DOHH2 (cell line): Measurements from ENCODE around the gene TNFRSF11A.

Source experiments
- H3F3A ChIP-seq: fragments of 200-600 bp; sonication (generic), shearing (Covaris generic); 2 replicates; pipeline ENCODE4 v1.6.0; 2016; ENCODE audit warnings: antibody characterized with exemption, mild to moderate bottlenecking; ENCODE audit not compliant: control insufficient read depth, insufficient read depth
- H3K27ac ChIP-seq: fragments of 200-600 bp; sonication (generic); 2 replicates; pipeline ENCODE4 v1.5.1; 2014; ENCODE audit warnings: low read depth, mild to moderate bottlenecking, low read length, moderate library complexity
- H3K27me3 ChIP-seq: fragments of 200-600 bp; sonication (generic); 2 replicates; pipeline ENCODE4 v1.6.1; 2014; ENCODE audit warnings: mild to moderate bottlenecking, low read length, mixed read lengths; ENCODE audit not compliant: control insufficient read depth
- H3K36me3 ChIP-seq: fragments of 200-600 bp; sonication (generic); 2 replicates; pipeline ENCODE4 v1.6.1; 2014; ENCODE audit warnings: mild to moderate bottlenecking, low read length, moderate library complexity, mixed read lengths; ENCODE audit not compliant: control insufficient read depth
- H3K4me1 ChIP-seq: fragments of 200-600 bp; sonication (generic); 2 replicates; pipeline ENCODE4 v1.6.1; 2014; ENCODE audit warnings: mild to moderate bottlenecking, low read length, mixed read lengths; ENCODE audit not compliant: control insufficient read depth
- H3K4me2 ChIP-seq: fragments of 200-600 bp; sonication (generic); 2 replicates; pipeline ENCODE4 v1.6.0; 2014; ENCODE audit warnings: mild to moderate bottlenecking, low read length, moderate library complexity
- H3K4me3 ChIP-seq: fragments of 200-600 bp; sonication (generic); 2 replicates; pipeline ENCODE4 v1.5.1; 2014; ENCODE audit warnings: mild to moderate bottlenecking, low read length, mixed read lengths
- H3K79me2 ChIP-seq: fragments of 200-600 bp; sonication (generic); 2 replicates; pipeline ENCODE4 v1.6.1; 2014; ENCODE audit warnings: mild to moderate bottlenecking, low read length, mixed read lengths; ENCODE audit not compliant: control insufficient read depth
- H3K9me2 ChIP-seq: fragments of 200-600 bp; sonication (generic); replicated peaks from 2 replicates; pipeline ENCODE4 v1.6.1; 2014; ENCODE audit warnings: mild to moderate bottlenecking, low read length, mixed read lengths; ENCODE audit not compliant: control insufficient read depth
- H3K9me3 ChIP-seq: fragments of 200-600 bp; sonication (generic); 2 replicates; pipeline ENCODE4 v1.6.1; 2014; ENCODE audit warnings: antibody characterized with exemption, low read length, mixed read lengths; ENCODE audit not compliant: control insufficient read depth, insufficient read depth
- H4K20me1 ChIP-seq: fragments of 200-600 bp; sonication (generic); 2 replicates; pipeline ENCODE4 v1.6.0; 2014; ENCODE audit warnings: low read depth, mild to moderate bottlenecking, antibody characterized with exemption, low read length, moderate library complexity; ENCODE audit not compliant: control insufficient read depth, insufficient read depth
- EZH2phosphoT487 ChIP-seq: fragments of 200-600 bp; sonication (generic); IDR thresholded peaks from 2 replicates; pipeline ENCODE4 v1.6.1; 2017; ENCODE audit warnings: borderline replicate concordance, mild to moderate bottlenecking, antibody characterized with exemption, low read length, moderate library complexity, mixed read lengths
- TF ChIP-seq, protein P1 (sequence below): fragments of 200-600 bp; sonication (generic); IDR thresholded peaks from one replicate; pipeline ENCODE4 v1.5.1; 2014; ENCODE audit warnings: antibody characterized with exemption, mild to moderate bottlenecking, low read depth, low read length; ENCODE audit not compliant: poor library complexity, severe bottlenecking

TNFRSF11A gene

DNA sequence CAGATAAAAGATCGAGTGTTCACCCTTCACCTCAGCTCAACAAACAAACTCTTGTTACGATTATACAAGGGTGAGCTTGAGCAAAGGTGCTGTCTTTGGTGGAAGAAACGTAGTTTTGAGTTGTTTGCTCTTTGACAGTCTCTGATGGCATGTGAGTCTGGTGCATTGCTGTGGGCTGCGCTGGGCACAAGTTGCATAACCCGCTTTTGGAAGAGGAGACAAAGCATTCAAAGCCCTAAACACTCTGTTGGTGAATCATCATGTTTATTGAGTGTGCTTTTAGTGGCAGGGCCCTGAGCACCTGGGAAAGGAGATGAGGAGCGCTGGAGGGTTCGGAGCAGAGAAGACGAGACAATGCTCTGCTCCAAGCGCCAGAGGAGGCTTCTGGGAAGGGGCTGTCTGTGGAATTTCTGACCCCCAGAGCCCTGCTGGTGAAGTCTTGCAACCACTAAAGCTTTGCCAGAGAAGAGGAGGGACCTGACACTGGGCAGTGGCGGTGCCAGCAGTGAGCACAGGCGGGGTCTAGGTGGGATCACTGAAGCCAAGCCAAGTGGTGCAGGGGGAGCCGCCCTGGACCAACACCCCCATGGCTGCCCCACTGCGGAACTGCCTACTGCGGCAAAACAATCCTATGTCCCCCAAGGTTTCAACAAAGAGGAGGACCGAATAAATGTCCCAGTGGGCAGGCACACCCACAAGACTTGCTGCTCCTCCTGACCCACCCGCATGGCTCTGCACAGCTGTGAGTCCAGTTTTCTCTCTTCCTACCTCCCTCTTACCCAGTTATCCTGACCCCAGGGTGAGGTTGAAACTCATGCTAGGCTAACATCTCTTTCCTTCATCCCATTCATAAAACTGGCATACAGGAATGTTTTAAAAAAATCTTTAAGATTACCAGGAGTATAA, 64.0 kb downstream of the TNFRSF11A start:
- Histone ChIP-seq H3K9me2 (no peaks in the 10 kb centered on the region), H3K79me2 (no peaks in the 10 kb centered on the region), H3K9me3 (no peaks in the 10 kb centered on the region), H3K4me3 (no peak overlapping the region), H3F3A (no peaks in the 10 kb centered on the region), H3K4me2 (no peak overlapping the region), H3K27me3 (no peaks in the 10 kb centered on the region), H3K27ac (no peak overlapping the region), H4K20me1 (no peaks in the 10 kb centered on the region), H3K4me1 (peaks cover 5% of the 10 kb centered on the region), H3K36me3 (no peaks in the 10 kb centered on the region)
- TF ChIP-seq, protein P1, sequence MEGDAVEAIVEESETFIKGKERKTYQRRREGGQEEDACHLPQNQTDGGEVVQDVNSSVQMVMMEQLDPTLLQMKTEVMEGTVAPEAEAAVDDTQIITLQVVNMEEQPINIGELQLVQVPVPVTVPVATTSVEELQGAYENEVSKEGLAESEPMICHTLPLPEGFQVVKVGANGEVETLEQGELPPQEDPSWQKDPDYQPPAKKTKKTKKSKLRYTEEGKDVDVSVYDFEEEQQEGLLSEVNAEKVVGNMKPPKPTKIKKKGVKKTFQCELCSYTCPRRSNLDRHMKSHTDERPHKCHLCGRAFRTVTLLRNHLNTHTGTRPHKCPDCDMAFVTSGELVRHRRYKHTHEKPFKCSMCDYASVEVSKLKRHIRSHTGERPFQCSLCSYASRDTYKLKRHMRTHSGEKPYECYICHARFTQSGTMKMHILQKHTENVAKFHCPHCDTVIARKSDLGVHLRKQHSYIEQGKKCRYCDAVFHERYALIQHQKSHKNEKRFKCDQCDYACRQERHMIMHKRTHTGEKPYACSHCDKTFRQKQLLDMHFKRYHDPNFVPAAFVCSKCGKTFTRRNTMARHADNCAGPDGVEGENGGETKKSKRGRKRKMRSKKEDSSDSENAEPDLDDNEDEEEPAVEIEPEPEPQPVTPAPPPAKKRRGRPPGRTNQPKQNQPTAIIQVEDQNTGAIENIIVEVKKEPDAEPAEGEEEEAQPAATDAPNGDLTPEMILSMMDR, result no peak
- TF ChIP-seq EZH2phosphoT487, result no peak

DNA sequence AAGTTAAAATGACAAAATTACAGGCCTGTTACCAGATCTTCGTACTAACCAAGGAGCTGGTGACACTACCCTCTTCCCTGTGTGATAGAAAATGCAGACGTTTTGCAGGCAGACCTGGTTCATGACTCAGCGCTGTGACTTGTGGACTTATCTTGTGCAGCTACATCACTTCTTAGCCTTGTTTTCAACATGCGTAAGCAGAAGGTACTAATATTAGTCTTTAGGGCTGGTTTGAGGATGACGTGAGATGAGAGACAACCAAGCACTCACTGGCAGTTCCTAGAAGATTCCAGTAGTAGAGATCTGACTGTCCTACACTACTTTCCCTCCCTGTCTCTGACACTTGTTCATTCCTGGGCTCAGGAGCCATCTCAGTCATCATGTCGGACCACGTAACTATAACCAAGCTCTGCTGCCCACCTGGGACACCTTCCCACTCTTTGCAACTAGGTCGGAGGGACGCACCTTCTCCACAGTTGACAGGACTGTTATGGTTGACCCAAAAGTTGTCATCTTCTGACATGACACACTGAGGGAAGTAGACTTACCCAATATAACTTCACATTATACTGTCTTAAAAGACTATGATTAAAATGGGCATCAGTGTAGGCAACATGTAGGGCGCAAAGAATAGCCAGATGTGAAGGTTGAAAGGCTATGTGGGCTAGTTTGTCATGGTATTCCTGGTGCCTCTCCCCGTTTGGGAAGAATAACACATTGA, 64.8 kb downstream of the TNFRSF11A start:
- Histone ChIP-seq H3K4me2 (no peak overlapping the region), H4K20me1 (no peaks in the 10 kb centered on the region), H3K27ac (no peak overlapping the region), H3K9me3 (no peaks in the 10 kb centered on the region), H3F3A (no peaks in the 10 kb centered on the region), H3K4me3 (no peak overlapping the region), H3K36me3 (no peaks in the 10 kb centered on the region), H3K27me3 (no peaks in the 10 kb centered on the region), H3K79me2 (no peaks in the 10 kb centered on the region), H3K9me2 (no peaks in the 10 kb centered on the region), H3K4me1 (no peaks in the 10 kb centered on the region)
- TF ChIP-seq, protein P1, result no peak
- TF ChIP-seq EZH2phosphoT487, result no peak

DNA sequence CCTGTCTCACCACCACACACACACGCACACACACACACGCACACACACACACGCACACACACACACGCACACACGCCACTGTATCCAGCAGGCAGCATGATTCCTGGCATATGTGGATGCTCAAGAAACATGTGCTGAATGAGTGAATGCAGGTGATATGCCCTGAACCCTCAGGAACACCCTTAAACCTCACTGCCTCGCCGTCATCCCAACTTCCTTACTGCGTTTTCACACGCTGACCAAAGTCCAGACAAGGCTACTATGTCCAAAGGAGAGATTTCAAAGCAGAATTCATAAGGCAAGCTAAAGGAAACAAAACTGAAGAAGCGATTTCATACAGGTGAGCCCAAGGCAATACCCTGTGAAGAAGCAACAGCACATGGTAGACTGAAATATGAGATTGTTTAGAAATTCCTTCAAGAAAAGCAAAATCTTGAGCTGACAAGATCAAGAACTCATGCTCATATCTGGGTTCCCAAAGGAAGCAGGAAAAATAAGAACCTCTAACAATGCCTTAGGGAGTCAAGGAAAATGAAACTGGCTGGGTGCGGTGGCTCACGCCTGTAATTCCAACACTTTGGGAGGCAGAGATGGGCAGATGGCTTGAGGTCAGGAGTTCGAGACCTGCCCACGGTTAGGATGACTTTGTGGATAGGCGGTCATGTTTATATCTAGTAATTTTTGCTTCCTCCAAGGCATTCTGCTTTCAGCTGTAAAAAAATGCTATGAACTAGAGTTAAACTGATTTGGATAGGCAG, 69.1 kb downstream of the TNFRSF11A start:
- no peaks in the 10 kb centered on the region for H4K20me1 ChIP-seq
- H3K9me3 ChIP-seq, result no peaks in the 10 kb centered on the region
- H3K4me2 ChIP-seq, result no peak overlapping the region
- no peak overlapping the region for H3K27ac ChIP-seq
- no peaks in the 10 kb centered on the region for H3K79me2 ChIP-seq
- H3K4me3 ChIP-seq, result no peak overlapping the region
- H3K36me3 ChIP-seq, result no peaks in the 10 kb centered on the region
- no peak for TF ChIP-seq EZH2phosphoT487
- TF ChIP-seq, protein P1, result no peak
- H3F3A ChIP-seq, result no peaks in the 10 kb centered on the region
- H3K9me2 ChIP-seq, result no peaks in the 10 kb centered on the region
- peaks cover 12% of the 10 kb centered on the region for H3K4me1 ChIP-seq
- no peaks in the 10 kb centered on the region for H3K27me3 ChIP-seq
